MM.1S (cell line): ENCODE results near the gene GALE.
"Not testable (repeated sequence)": the region's sequence is repeated elsewhere in the genome, so short reads cannot be mapped to it uniquely, and the experiment has no call there.

Experiments
- DNase-seq: peaks from one replicate; pipeline ENCODE4 v3.0.0-alpha.2; 2015
- H2AFZ ChIP-seq: fragments of 300-600 bp; sonication (generic); 2 replicates; pipeline ENCODE4 v1.6.0; 2016; ENCODE audit warnings: antibody characterized with exemption, low read length
- H3F3A ChIP-seq: fragments of 300-600 bp; sonication (generic); 2 replicates; pipeline ENCODE4 v1.6.1; 2016; ENCODE audit warnings: mild to moderate bottlenecking, antibody characterized with exemption, low read length, moderate library complexity, mixed read lengths; ENCODE audit not compliant: insufficient read depth
- H3K27ac ChIP-seq: fragments of 300-600 bp; sonication (generic); 2 replicates; pipeline ENCODE4 v1.5.1; 2016; ENCODE audit warnings: mild to moderate bottlenecking, low read length
- H3K27me3 ChIP-seq: fragments of 300-600 bp; sonication (generic); replicated peaks from 2 replicates; pipeline ENCODE4 v1.6.0; 2016; ENCODE audit warnings: low read length; ENCODE audit not compliant: insufficient read depth
- H3K36me3 ChIP-seq: fragments of 300-600 bp; sonication (generic); replicated peaks from 2 replicates; pipeline ENCODE4 v1.6.1; 2016; ENCODE audit warnings: mild to moderate bottlenecking, low read length, mixed read lengths; ENCODE audit not compliant: insufficient read depth
- H3K4me1 ChIP-seq: fragments of 300-600 bp; sonication (generic); 2 replicates; pipeline ENCODE4 v1.6.1; 2016; ENCODE audit warnings: low read length, mixed read lengths
- H3K4me2 ChIP-seq: fragments of 300-600 bp; sonication (generic); 2 replicates; pipeline ENCODE4 v1.6.0; 2016; ENCODE audit warnings: low read depth, low read length
- H3K4me3 ChIP-seq: fragments of 300-600 bp; sonication (generic); 2 replicates; pipeline ENCODE4 v1.5.1; 2016; ENCODE audit warnings: low read length, mixed read lengths
- H3K79me2 ChIP-seq: fragments of 300-600 bp; sonication (generic); 2 replicates; pipeline ENCODE4 v1.6.1; 2016; ENCODE audit warnings: mixed run types, low read length, mixed read lengths
- H3K9ac ChIP-seq: fragments of 300-600 bp; sonication (generic); 2 replicates; pipeline ENCODE4 v1.6.1; 2016; ENCODE audit warnings: low read length, mixed read lengths
- H3K9me2 ChIP-seq: fragments of 300-600 bp; sonication (generic); replicated peaks from 2 replicates; pipeline ENCODE4 v1.6.1; 2016; ENCODE audit warnings: mild to moderate bottlenecking, low read length, mixed read lengths; ENCODE audit not compliant: insufficient read depth
- H3K9me3 ChIP-seq: fragments of 300-600 bp; sonication (generic); replicated peaks from 2 replicates; pipeline ENCODE4 v1.6.1; 2016; ENCODE audit warnings: mild to moderate bottlenecking, low read length, mixed read lengths; ENCODE audit not compliant: insufficient read depth
- H4K20me1 ChIP-seq: fragments of 300-600 bp; sonication (generic); 2 replicates; pipeline ENCODE4 v1.6.1; 2016; ENCODE audit warnings: mild to moderate bottlenecking, low read length, moderate library complexity, mixed read lengths; ENCODE audit not compliant: insufficient read depth
- CTCF ChIP-seq: fragments of 300-600 bp; sonication (generic); IDR thresholded peaks from 2 replicates; pipeline ENCODE4 v1.5.1; 2016; ENCODE audit warnings: antibody characterized with exemption, low read length, mixed read lengths
- EZH2 ChIP-seq: fragments of 300-600 bp; sonication (generic); optimal IDR thresholded peaks from 2 replicates; pipeline ENCODE3; 2017; ENCODE audit warnings: low read depth, mild to moderate bottlenecking, antibody characterized with exemption, low read length, mixed read lengths
- EZH2phosphoT487 ChIP-seq: fragments of 300-600 bp; sonication (generic); IDR thresholded peaks from 2 replicates; pipeline ENCODE4 v1.6.1; 2018; ENCODE audit warnings: antibody characterized with exemption, low read length

Gene GALE

GRCh38 chr1:23800400-23801337 is at the start of gene GALE:
TSS of gene GALE (minus strand) at chr1:23800754. CDS start at chr1:23799007, 1,747 bp downstream.
- DNase-seq = peak; percentile 97
- TF ChIP-seq EZH2phosphoT487 (no peak), EZH2 (no peak), CTCF (no peak)
- no peaks in the 10 kb centered on the region for H4K20me1 ChIP-seq
- no peaks in the 10 kb centered on the region for H3K79me2 ChIP-seq
- H3K27me3 ChIP-seq = no peaks in the 10 kb centered on the region
- no peaks in the 10 kb centered on the region for H3K9me2 ChIP-seq
- H3K9ac ChIP-seq = peak within 1 kb of the TSS; percentile 91
- H3F3A ChIP-seq = peaks cover 12% of the 10 kb centered on the region
- H3K4me1 ChIP-seq = peaks cover 18% of the 10 kb centered on the region
- H3K36me3 ChIP-seq = no peaks in the 10 kb centered on the region
- H2AFZ ChIP-seq = peak within 1 kb of the TSS; percentile 93
- H3K4me2 ChIP-seq = peak within 1 kb of the TSS; percentile 98
- peak within 1 kb of the TSS; percentile 82 for H3K4me3 ChIP-seq
- H3K27ac ChIP-seq = peak within 1 kb of the TSS; percentile 45; the same call in 1 of the 2 replicates
- H3K9me3 ChIP-seq = no peaks in the 10 kb centered on the region

- Histone ChIP-seq H3K4me2 (no peak overlapping the region), H3K27ac (no peak overlapping the region), H3K4me3 (no peak overlapping the region), H3K9me3 (no peaks in the 10 kb centered on the region), H3K9ac (no peak overlapping the region), H3K9me2 (no peaks in the 10 kb centered on the region), H2AFZ (no peak overlapping the region), H4K20me1 (no peaks in the 10 kb centered on the region), H3F3A (no peaks in the 10 kb centered on the region), H3K27me3 (no peaks in the 10 kb centered on the region), H3K4me1 (no peaks in the 10 kb centered on the region), H3K79me2 (no peaks in the 10 kb centered on the region), H3K36me3 (peaks cover 6% of the 10 kb centered on the region)
- TF ChIP-seq CTCF (no peak), EZH2phosphoT487 (no peak), EZH2 (no peak)
- DNase-seq = no peak
Measured at GRCh38 chr1:23848673-23849616, 48.4 kb upstream of the GALE start.

- H3K4me1 ChIP-seq, H4K20me1 ChIP-seq, DNase-seq, H3K79me2 ChIP-seq, H2AFZ ChIP-seq, H3K9me3 ChIP-seq, H3F3A ChIP-seq, H3K9ac ChIP-seq, H3K4me2 ChIP-seq, H3K27ac ChIP-seq, H3K4me3 ChIP-seq, H3K36me3 ChIP-seq, H3K27me3 ChIP-seq, H3K9me2 ChIP-seq: not testable (repeated sequence)
Measured at GRCh38 chr1:23847482-23848095, 47.0 kb upstream of the GALE start.
